Measurements from ENCODE around the gene DOK7.
"Not testable (repeated sequence)": the region's sequence is repeated elsewhere in the genome, so short reads cannot be mapped to it uniquely, and the experiment has no call there.

DOK7 gene

GRCh38 chr4:3533423-3533820, 70.3 kb downstream of the DOK7 start:
- no peak overlapping the region for H3K4me3 ChIP-seq (ENCODE audit: low read depth, low read length)
- DNase-seq (ENCODE audit: low read depth), result no peak
- TF ChIP-seq CTCF (IDR thresholded peaks at IDR 0.05; ENCODE audit: low read depth, low read length, missing control alignments), result no peak

GRCh38 chr4:3535812-3536211, 72.7 kb downstream of the DOK7 start:
- not testable (repeated sequence) for H3K4me3 ChIP-seq (ENCODE audit: low read depth, low read length); DNase-seq (ENCODE audit: low read depth)

- not testable (repeated sequence) for H3K4me3 ChIP-seq (ENCODE audit: low read depth, low read length); DNase-seq (ENCODE audit: low read depth)
Observed at GRCh38 chr4:3538906-3539305, 75.8 kb downstream of the DOK7 start.

GRCh38 chr4:3543415-3543814, 80.3 kb downstream of the DOK7 start:
- not testable (repeated sequence) for H3K4me3 ChIP-seq (ENCODE audit: low read depth, low read length); DNase-seq (ENCODE audit: low read depth)

Measured in GM12864 (cell line).